IPS-20b (cell line): ENCODE results near the gene IFNA13.

ENCODE experiments used
- H3K27ac ChIP-seq: one replicate; pipeline ENCODE4 v1.5.1; 2013; ENCODE audit warnings: low read length
- H3K27me3 ChIP-seq: 2 replicates; pipeline ENCODE4 v1.6.1; 2013; ENCODE audit warnings: mild to moderate bottlenecking, low read length, inconsistent platforms; ENCODE audit not compliant: insufficient read depth
- H3K36me3 ChIP-seq: 2 replicates; pipeline ENCODE4 v1.6.1; 2013; ENCODE audit warnings: low read depth, mild to moderate bottlenecking, inconsistent platforms, low read length, moderate library complexity; ENCODE audit not compliant: insufficient read depth
- H3K4me1 ChIP-seq: 2 replicates; pipeline ENCODE4 v1.6.1; 2013; ENCODE audit warnings: mild to moderate bottlenecking, control low read depth, inconsistent platforms, low read length, moderate library complexity; ENCODE audit not compliant: insufficient read depth
- H3K4me3 ChIP-seq: 2 replicates; pipeline ENCODE4 v1.5.1; 2013; ENCODE audit warnings: mild to moderate bottlenecking, low read length, inconsistent platforms
- H3K9ac ChIP-seq: 2 replicates; pipeline ENCODE4 v1.6.1; 2013; ENCODE audit warnings: low read depth, mild to moderate bottlenecking, inconsistent platforms, low read length, moderate library complexity
- H3K9me3 ChIP-seq: 2 replicates; pipeline ENCODE4 v1.6.1; 2013; ENCODE audit warnings: mild to moderate bottlenecking, low read depth, low read length, inconsistent platforms; ENCODE audit not compliant: insufficient read depth

The IFNA13 gene

GRCh38 chr9:21317956-21318923 lies 49.6 kb downstream of the IFNA13 start:
- no peak overlapping the region for H3K9ac ChIP-seq
- H3K4me1 ChIP-seq, result no peaks in the 10 kb centered on the region
- H3K27me3 ChIP-seq, result no peaks in the 10 kb centered on the region
- H3K9me3 ChIP-seq, result no peaks in the 10 kb centered on the region
- H3K36me3 ChIP-seq, result no peaks in the 10 kb centered on the region
- H3K4me3 ChIP-seq, result no peak overlapping the region
- H3K27ac ChIP-seq, result no peak overlapping the region
